ENCODE measurements around the gene PPARD. TPM values are rescaled to one million over a fixed set of nuclear protein-coding genes. Genes with fewer than 3 reads are reported as not detected.

PPARD gene
- total RNA-seq, 6 experiments from 2014 or later = 39.0 to 46.4 (median 41.2) TPM

GRCh38 chr6:35473075-35473849 is 130.9 kb downstream of the PPARD start:
- Mint-ChIP-seq H3K36me3 (ENCODE audit: low read depth) (peaks cover 31% of the 10 kb centered on the region), H3K27me3 (ENCODE audit: insufficient read depth) (peaks cover 28% of the 10 kb centered on the region), H3K4me3 (no peak overlapping the region), H3K4me1 (ENCODE audit: low read depth) (peaks cover 31% of the 10 kb centered on the region), H3K9me3 (peaks cover 7% of the 10 kb centered on the region), H3K27ac (peak overlapping the region; percentile 97)
- DNase-seq = no peak
- no peak for TF ChIP-seq CTCF (IDR thresholded peaks at IDR 0.05)

- Mint-ChIP-seq H3K4me1 (ENCODE audit: low read depth) (peaks cover 31% of the 10 kb centered on the region), H3K36me3 (ENCODE audit: low read depth) (peaks cover 25% of the 10 kb centered on the region), H3K9me3 (peaks cover 7% of the 10 kb centered on the region), H3K4me3 (no peak overlapping the region), H3K27me3 (ENCODE audit: insufficient read depth) (peaks cover 24% of the 10 kb centered on the region), H3K27ac (peak overlapping the region; percentile 66)
- no peak for TF ChIP-seq CTCF (IDR thresholded peaks at IDR 0.05)
- no peak for DNase-seq
Measured at GRCh38 chr6:35473850-35474130, 131.4 kb downstream of the PPARD start.

- DNase-seq = no peak
- Mint-ChIP-seq H3K4me1 (ENCODE audit: low read depth) (peaks cover 31% of the 10 kb centered on the region), H3K36me3 (ENCODE audit: low read depth) (peaks cover 22% of the 10 kb centered on the region), H3K27me3 (ENCODE audit: insufficient read depth) (peaks cover 22% of the 10 kb centered on the region), H3K9me3 (peaks cover 4% of the 10 kb centered on the region), H3K27ac (peak overlapping the region; percentile 66), H3K4me3 (no peak overlapping the region; the same call in 1 of the 2 replicates)
- TF ChIP-seq CTCF (IDR thresholded peaks at IDR 0.05) = no peak
Measured at GRCh38 chr6:35474131-35474941, 132.0 kb downstream of the PPARD start.

GRCh38 chr6:35474942-35475570 is 132.7 kb downstream of the PPARD start:
- Mint-ChIP-seq H3K4me3 (no peak overlapping the region), H3K4me1 (ENCODE audit: low read depth) (peaks cover 25% of the 10 kb centered on the region), H3K9me3 (no peaks in the 10 kb centered on the region), H3K27me3 (ENCODE audit: insufficient read depth) (peaks cover 17% of the 10 kb centered on the region; the same call in 1 of the 2 replicates), H3K27ac (no peak overlapping the region; the same call in 1 of the 2 replicates), H3K36me3 (ENCODE audit: low read depth) (peaks cover 14% of the 10 kb centered on the region)
- no peak for DNase-seq
- TF ChIP-seq CTCF (IDR thresholded peaks at IDR 0.05) = no peak

- H3K36me3 Mint-ChIP-seq (ENCODE audit: low read depth) = peaks cover 9% of the 10 kb centered on the region
- no peak overlapping the region for H3K27ac Mint-ChIP-seq
- no peak overlapping the region for H3K4me3 Mint-ChIP-seq
- no peak for TF ChIP-seq CTCF (IDR thresholded peaks at IDR 0.05)
- DNase-seq = no peak
- H3K9me3 Mint-ChIP-seq = no peaks in the 10 kb centered on the region
- H3K4me1 Mint-ChIP-seq (ENCODE audit: low read depth) = peaks cover 20% of the 10 kb centered on the region
- peaks cover 17% of the 10 kb centered on the region; the same call in 1 of the 2 replicates for H3K27me3 Mint-ChIP-seq (ENCODE audit: insufficient read depth)
Measured at GRCh38 chr6:35475573-35475972, 133.2 kb downstream of the PPARD start.

Measured in HFFc6 (cell line).